GM18907 (cell line): ENCODE measurements around the gene SYT5.
A peak's percentile ranks its signal among the peaks of the same experiment; 100 is the strongest.
"Not testable (repeated sequence)": the region's sequence is repeated elsewhere in the genome, so short reads cannot be mapped to it uniquely, and the experiment has no call there.

Experiments
- ATAC-seq: cut with Tn5 transposase; IDR thresholded peaks from one replicate; pipeline ENCODE4 v1.9.1; 2021; ENCODE audit warnings: mild to moderate bottlenecking, moderate library complexity; ENCODE audit not compliant: unreplicated experiment

The SYT5 gene

GRCh38 chr19:55172318-55172717 lies 7.8 kb downstream of the SYT5 start:
- ATAC-seq = not testable (repeated sequence)

DNA sequence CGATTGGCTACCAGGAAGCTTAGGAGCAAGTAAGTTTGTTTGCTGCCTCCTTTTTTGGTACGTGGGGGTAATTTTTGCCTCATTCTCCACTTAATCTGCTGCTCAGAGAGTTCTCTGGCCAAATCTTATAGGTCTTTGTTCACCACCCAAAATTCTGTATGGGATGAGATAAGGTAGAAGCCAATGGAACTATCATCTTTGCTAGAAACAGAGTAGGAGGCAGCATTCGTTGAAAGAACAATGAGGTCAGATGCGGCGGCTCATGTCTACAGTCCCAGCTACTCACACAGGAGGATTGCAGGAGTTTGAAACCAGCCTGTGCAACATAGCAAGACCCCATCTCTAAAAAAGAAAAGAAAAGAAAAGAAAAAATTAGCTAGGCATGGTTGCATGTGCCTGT lies 8.6 kb downstream of the SYT5 start:
- ATAC-seq = no peak

DNA sequence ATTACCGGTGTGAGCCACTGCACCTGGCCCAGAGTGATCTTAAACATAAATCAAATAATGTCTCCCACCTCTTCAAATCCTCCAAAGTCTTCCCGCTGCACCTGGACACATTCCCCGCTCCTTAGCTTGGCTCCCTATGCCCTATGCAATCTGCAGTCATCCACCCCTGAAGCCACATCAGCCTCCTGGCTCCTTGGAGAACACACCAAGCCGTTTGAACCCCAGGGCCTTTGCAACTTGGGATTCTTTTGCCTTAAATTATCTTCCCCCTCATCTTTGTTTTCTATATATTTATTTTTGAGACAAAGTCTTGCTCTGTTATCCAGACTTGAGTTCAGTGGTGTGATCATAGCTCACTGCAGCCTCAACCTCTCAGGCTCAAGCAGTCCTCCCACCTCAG lies 11.0 kb downstream of the SYT5 start:
- ATAC-seq = no peak

- ATAC-seq = peak; percentile 90
Observed at GRCh38 chr19:55166530-55167268, 13.4 kb downstream of the SYT5 start, which contains the start of gene DNAAF3. Gene DNAAF3 (minus strand): TSS chr19:55166613. CDS start chr19:55166413, 200 bp downstream.

DNA sequence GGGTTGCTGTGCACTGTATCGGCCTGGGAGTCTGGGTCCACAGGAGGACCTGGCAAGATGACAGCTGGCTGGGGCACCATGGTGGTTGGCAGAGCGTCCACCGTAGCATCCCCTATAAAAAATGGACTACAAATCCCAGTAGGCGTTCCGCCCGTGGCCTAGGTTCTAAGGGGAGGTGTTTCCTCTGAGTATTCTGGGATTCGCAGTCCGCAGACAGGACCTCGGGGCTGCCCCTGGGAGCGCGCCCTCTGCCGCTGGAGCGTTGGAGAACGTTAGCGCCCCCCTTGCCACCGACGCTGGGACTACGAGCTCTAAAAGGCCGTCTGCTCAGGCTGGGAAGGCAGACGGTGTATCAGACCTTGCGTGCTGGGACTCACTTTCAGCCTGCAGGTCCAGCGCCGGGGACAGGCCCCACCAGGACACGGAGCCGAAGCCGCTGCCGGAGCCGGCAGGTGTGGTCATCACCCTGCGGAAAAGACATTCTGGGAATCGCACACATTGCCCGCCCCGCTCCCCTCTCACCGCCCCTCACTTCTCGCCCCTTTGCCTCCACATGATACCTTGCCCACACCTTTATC lies 14.0 kb downstream of the SYT5 start:
- ATAC-seq = peak; percentile 24

GRCh38 chr19:55161571-55162322 lies 18.3 kb downstream of the SYT5 start:
- ATAC-seq = no peak

DNA sequence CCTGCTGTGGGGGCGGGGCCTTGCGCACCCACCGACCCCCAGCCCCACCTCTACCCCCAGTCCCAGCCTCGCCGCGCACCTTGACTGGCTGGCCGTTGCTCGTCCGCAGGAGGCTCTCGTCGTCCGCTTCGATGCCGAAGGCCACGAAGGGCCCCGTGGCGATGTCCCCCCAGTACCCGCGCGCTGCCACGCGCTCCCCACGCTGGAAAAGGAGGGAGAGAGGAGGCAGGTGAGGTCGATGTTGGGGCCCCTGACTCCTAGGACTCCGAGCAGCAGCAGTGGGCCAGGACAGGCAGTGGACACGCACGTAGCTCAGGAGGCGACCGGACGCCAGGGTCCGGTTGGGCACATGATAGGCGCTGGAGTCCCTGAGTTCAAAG lies 19.1 kb downstream of the SYT5 start:
- no peak for ATAC-seq

DNA sequence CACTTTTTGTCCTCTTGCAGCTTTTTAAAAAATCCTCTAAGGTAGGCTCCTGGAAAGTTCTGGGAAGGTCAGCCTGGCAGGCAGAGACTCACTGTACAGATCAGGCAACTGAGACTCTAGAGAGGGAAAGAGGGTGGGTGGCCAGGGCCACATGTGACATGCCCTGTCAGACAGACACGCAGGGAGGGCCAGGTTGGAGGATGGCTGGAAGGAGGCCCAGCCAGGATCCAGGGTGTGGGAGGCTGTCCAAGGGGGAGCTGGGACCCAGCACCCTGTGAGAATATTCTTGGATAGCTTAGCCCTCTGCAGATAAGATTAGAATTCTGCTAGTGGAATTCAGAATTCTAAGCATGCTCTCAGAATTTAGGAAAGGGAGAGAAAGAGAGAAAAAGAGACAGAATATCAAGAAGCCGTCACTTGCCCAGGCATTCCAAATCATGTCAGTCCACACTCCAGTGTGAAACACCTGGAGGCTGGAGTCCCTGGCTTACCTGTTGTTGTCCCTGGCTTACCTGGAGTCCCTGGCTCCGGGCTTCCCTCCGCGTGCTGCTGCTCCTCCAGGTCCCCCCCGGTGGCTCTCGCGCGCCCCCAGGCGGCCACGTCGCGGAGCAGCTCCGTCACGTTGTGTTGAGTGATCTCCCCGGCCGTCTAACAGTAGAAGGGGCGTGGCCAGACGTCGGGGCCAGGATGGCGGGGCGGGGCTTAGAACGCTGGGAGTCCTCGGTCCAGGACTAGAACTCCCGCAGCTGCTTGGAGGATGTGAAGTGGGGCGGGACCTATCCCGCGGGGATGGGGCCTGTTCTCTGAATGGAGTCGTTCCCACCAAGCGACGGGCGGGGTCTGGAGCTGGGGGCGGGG lies 19.7 kb downstream of the SYT5 start:
- peak; percentile 52 for ATAC-seq

GRCh38 chr19:55158848-55159749 lies 21.0 kb downstream of the SYT5 start:
- ATAC-seq = no peak

- no peak for ATAC-seq
Observed at GRCh38 chr19:55158423-55158822, 21.7 kb downstream of the SYT5 start.

DNA sequence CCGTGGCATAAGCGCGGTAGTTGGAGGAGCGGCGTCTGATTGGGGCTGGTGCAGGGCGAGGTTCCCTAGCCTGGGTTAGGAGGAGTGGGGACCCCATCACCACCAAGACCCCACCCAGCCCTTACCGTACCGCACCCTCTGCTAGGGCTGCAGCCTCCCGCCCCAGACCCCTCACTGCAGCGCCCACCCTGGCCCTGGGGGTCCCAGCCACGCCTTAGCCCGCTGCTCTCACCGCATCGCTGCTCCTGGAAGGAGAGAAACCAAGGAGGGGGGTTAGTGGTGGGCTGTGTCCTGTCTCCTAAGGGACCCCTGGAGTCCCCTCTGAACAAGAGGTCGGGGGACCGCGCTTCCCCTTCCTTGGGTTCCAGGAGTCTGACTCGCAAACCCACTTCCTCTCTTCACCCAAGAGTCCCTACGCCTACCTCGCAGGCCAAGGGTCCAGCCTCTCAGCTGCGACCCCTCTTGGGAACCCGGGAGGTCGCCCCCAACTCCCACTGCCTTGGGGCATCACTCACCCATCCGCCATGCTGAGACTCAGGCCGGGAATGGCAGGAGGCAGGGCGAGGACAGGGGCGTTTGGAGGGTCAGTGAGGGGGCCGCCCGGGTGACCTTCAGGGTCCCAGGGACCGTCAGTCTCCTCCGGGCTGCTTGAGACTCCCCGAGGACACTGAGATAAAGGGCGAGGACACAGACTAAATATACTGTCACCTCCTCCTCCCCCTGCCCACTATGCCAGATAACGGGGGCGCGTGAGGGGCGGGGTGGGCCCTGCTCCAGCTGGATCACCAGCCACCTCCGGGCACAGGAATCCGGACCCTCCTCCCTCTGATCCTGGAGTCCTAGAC lies 22.8 kb downstream of the SYT5 start, which contains the start of gene TNNI3:
Gene TNNI3 (minus strand): TSS at position 669 of the 845 bp plus-strand sequence. CDS start 143 bp downstream, at position 526.
- no peak for ATAC-seq

- no peak for ATAC-seq
Observed at GRCh38 chr19:55156202-55157063, 23.7 kb downstream of the SYT5 start.

- not testable (repeated sequence) for ATAC-seq
Observed at GRCh38 chr19:55155784-55156183, 24.3 kb downstream of the SYT5 start.

- ATAC-seq = no peak
Observed at GRCh38 chr19:55153652-55154264, 26.3 kb downstream of the SYT5 start.

- ATAC-seq = no peak
Observed at GRCh38 chr19:55152017-55152416, 28.1 kb downstream of the SYT5 start.

- ATAC-seq = no peak
Observed at GRCh38 chr19:55149078-55150003, 30.7 kb downstream of the SYT5 start, which contains the start of gene TNNT1. Gene TNNT1 (minus strand): TSS chr19:55149206. CDS start chr19:55147157, 2,049 bp downstream.
